Forelimb muscle (tissue), 1 donor: ENCODE measurements around the gene CDC42BPA. TPM values are rescaled to one million over a fixed set of nuclear protein-coding genes. Genes with fewer than 3 reads are reported as not detected.

ENCODE experiments used
- DNase-seq: peaks from one replicate; pipeline ENCODE4 v3.0.0-alpha.2; 2013; ENCODE audit warnings: low read depth
- polyA plus RNA-seq: library from polyadenylated mRNA; unstranded; fragments of 120-200 nt; gene quantifications from one replicate; pipeline ENCODE4 v1.2.1, GENCODE V29; 2013; ENCODE audit not compliant: insufficient read length

CDC42BPA gene
- polyA plus RNA-seq, 1 donor: 25.6 TPM

DNA sequence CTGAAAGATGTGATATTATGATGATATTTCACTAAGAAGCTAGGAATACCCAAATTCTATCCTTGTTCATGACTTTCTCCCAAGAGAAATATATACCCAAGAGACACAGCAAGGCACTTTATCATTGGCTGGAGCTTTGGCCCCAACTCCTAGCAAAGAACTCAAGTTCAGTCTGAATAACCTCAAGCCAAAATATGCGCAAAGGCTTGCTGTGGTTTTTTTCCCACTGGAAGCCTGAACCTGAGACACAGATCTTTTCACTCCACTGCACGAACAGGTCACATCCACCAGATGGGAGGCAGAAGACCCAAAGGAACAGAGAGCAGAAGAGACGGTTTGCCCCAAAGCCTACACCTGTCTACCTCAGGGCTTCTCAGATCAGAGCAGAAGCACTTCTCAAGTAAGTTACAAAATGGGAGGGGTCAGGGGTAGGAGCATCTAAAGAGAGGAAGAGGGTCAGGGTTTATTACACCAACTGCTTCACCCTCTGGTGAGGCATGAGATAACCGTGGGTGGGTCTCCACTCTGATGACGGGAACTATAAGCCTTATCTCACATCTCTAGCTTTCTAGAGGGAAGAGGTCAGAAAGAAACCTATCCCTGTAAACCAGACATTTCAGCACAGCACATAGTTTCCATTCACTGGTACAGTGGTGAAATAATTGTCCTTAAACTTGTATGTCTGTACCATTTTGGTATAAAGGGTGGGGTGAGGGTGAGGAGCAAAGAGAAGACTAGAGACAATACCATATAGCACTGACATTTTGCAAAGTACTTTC is 17.1 kb upstream of the CDC42BPA start:
- no peak for DNase-seq

DNA sequence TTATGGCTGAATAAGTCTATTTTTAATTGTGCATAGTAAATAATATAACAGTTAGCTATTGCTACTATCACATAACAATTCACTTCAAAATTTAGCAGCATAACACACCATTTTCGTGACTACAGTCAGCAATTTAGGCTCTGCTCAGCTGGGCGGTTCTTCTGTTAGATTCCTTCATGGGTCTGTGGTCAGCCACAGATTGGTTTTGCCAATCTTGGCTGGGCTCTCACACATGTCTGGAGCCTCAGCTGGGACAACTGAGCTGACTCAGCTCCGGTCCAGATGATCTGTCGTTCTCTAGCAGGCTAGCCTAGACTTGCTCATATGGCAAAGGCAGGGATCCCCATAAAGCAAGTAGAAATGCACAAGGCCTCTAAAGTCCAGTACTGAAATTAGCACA is 15.1 kb upstream of the CDC42BPA start:
- DNase-seq: no peak

DNA sequence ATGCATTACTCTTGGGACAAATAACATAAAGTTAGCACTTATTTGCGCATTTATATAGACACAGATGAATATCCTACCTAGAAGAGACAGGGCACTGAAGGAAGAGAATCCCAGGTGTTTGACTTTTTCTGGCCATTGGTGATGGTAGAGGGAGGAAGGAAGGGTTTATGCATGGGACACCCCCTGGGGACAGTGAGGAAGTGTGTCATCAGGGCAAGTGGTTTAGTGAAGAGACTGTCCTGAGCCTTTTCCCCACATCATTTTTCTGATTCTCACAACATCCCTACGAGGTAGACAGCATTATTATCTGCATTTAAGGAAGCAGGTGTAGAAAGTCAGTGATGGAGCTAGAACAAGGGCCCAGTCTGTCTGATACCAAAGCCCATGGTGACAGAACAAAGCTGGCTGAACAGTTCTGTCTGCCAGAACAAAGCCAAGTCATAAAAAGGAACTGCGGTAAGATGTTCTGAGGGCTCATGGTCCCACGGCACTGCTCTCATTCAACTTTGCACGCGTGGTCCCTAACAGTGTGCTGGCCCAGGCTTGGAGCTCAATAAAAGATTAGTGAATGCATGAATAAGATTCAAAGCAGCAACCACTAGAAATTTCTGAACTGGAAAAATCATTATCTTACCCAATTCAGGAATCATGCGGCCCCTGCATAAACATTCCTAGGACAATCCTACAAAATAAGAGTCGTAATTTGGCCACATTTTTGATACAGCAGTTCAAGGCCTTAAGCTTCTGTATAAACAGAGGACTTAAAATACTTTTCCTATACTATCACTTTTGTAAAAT is 12.2 kb upstream of the CDC42BPA start:
- no peak for DNase-seq

DNA sequence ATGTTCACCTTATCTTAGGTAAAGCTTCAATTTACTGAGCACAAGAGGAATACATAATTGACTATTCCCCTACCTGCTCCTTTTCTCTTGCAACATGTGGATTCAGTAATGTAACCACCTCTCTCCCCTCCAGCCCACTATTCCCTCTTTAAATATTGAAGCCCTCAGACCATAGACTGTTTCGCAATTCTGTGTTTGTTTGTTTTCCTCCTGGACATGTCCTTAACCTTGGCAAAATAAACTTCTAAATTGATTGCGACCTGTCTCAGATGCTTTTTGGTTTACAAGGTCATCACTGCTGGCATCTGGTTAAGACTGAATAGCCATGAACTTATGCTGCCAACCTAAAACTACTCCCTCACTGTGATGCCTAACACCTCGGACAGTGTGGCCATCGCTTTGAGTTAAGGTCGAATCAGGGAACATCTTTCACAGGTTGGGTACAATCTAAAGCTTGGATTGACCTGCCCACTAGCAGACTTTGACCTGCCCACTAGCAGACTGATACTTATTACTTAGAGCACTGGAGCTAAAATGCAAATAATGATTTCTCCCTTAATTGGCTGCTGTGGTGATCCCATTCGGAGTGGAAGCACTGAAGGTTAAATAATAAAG is 10.2 kb upstream of the CDC42BPA start:
- DNase-seq: no peak

DNA sequence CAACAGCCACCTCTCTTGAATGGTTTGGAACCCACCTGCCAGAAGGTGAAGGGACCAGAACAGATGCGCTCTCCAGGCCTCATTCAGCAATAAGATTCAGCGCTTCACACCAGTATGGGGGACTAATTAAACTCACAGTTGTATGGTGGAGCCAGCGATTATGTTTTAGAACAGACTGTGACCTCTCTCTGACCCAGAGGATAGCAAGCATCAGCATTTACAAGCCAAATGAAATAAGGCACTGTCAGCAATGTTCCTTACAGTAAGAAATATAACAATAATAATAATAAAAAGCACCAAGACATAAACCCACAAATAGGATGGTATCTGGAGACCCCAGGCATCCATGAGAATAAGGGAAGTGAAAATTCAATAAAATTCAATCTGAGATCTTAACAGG is 6.9 kb upstream of the CDC42BPA start:
- DNase-seq: no peak

DNA sequence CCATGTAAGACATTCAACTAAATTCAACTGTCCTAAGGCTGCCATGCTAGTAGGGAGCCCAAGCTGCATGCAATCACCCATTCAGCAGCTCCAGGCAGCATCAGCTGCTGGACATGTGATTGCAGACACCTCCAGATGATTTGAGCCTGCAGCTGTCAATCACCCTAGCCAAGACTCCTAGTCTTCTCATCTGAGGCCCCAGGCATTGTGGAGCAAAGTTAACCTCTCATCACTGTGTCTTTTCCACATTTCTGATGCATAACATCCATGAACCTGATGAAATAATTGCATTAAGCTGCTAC is 5.6 kb upstream of the CDC42BPA start:
- DNase-seq: no peak

DNA sequence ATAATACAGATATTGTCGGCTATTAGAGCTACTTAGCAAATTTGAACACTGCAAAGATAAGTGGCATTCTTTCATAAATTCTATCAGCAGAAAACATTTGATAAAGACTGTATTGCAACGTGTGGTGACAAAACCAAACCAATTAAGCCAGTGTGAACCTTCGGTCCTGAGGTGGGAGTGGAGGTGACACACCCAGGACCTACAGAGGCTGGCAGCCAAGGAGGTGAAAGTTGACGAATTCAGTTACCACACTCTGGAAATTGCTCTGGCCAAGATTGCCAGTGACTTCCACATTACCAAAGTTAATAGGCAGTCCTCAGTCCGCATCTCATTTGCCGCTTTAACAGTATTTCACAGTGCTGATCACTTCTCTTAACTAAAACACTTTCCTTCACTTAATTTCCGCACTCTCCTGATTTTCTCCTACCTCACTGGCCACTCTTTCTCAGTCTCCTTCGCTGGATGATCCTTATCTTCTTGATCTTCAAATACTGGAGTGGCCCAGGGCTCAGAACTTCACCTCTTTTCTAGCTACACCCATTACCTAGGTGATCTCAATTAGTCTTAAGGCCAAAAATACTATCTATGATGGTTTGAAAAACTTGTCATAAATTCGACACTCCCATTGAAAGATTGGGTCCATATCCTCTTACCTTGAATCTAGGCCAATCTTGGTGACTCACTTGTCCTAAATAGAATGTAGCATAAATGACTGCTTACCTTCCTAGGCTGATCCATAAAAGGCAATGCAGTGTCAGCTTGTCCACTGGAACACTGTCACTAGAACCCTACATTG is 5.1 kb upstream of the CDC42BPA start:
- DNase-seq: no peak

DNA sequence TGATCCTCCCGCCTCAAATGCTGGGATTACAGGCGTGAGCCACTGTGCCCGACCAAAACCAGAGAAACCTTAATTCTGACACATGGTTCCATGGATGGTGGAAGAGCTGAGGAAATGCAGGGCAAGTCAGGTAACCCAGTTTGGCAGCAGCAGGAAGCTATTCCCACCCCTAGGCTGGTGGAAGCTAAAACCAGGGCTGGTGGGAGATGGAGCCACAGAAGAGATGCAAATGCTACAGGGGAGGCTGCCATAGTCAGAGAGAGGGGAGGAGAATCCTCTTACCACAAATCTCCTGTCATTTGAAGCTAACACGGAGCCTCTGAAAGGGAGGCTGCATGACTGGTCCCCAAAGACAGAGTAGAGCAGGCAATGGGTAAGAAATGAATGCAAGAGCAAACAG is 4.1 kb upstream of the CDC42BPA start:
- no peak for DNase-seq

DNA sequence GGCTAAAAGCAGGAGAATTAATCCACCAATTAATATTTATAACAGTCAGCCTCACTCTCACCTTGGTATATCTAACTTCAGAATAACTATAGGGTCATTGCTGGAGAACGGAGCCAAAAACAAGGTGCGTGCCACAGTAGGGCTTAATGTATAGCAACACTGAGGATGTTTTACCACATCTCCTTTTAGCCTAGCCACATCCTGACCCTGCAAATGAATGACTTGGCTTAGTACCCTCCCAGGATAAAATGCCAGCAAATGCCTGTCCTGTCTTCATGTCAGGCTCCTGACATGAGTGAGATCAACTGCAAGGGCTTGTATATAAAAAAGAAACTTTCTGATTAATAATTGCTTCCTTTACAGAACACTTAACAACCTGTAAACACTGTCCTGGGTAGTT is 2.7 kb upstream of the CDC42BPA start:
- no peak for DNase-seq

DNA sequence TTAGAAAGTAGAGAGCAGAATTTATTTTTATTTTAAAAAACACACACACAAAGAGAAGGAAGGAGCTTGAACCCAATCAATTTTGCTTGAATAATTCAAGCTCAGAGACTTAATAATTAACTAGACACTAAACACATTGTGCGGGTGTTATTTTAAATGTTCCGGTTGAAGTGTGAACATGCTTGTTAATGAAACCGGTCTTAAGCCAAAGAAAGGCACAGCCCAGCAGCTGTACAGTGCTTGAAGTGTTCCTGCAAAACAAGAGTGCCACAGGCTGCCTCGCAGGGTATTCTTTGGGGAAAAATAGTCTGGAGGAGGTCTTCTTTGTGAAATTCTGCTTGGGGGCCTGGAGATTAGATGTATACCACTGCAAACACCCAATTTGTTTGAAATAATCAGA is 2.2 kb upstream of the CDC42BPA start:
- no peak for DNase-seq

DNA sequence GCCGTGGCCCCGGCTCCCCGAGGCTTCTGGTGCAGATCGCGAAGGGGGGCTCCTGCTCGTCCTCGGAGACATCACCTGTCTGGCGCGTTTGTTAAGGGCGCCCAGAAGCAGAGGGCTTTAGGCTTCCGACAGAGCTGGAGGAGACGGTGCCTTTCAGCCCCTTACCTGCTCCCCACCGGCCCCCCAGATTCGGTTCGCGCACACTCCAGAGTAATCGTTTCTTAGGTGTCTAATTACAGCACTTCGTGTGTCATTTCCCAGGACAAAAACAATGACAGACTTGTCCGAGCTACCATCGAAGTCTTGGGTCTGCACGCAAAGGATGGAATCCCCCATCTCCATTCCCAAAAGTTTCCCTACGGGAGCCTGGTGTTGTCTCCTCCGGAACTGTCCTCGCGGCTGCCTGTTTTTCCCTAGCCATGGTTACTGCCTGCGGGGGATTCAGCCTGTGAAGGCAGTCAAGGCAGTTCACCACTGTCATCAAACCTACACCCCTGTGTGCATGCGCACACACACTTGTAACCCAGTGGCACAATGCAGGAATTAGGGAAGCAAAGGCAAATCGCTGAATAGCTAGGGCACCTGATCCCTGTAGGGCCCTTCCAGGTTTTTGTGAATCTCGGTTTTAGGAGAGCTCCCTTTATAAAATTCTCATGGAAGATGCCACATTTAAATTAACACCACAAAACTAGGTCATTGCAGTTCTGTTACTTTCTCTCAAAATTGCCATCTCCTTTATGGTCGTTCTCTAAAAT is 738 bp upstream of the CDC42BPA start:
- no peak for DNase-seq

DNA sequence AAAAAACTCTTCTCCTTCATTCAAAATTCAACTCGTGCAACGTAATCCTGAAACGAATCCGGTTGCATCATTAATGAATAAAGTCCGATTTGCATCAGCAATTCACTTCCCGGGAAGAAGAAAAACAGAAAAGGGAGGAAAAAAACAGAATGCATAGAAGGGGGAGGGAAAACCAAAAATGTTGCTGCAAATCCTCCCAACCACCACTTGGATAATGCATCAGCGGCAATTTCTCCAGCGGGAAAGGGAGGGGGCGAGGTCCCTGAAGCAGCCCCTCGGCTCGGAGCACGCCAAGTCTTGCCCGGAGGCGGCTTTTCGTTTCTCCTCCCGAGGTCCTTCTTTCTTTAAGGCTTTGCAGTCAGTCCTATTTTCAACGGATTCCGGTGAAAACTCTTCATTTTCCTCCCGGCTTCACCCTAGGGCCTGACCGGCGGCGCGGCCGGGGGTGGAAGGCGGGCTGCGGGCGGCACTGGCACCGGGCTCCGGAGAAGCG is 723 bp downstream of the CDC42BPA start:
- no peak for DNase-seq

DNA sequence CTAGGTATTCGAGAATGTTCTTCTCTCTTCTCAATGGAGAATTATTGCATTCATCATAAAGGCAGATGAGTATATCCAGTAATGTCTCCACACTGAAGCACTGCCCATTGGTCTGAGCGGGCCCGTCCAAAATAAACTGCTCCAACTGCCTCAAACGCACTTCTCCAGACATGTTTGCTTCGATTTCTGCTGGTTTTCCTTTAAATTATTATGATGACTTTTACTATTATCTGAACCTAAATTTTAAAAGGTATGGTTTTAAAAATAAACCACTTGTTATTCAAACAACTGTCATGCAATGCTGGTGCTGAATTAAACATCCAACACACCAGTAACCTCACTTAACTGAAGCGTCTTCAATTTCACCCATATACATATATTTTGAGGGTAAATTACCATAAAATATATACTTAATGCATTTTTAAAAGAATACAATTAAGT is 1.3 kb downstream of the CDC42BPA start:
- no peak for DNase-seq

DNA sequence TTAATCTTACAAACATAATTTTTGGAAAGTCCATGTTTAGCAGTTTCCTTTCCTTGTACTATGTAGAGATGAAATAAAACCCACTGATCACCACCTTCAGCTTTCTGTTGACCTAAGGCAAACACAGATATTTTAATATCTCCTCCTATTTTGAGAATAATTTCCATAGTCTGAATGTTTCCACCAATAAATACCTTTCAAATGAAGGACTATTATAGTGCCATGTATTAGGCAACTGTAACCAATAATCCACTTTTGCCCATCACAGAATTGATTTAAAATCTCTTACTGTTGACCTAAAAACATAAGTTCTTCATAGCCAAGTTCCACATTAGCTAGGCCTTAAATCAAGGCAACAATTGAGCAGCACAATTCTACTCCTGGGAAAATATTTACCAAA is 1.8 kb downstream of the CDC42BPA start:
- no peak for DNase-seq

DNA sequence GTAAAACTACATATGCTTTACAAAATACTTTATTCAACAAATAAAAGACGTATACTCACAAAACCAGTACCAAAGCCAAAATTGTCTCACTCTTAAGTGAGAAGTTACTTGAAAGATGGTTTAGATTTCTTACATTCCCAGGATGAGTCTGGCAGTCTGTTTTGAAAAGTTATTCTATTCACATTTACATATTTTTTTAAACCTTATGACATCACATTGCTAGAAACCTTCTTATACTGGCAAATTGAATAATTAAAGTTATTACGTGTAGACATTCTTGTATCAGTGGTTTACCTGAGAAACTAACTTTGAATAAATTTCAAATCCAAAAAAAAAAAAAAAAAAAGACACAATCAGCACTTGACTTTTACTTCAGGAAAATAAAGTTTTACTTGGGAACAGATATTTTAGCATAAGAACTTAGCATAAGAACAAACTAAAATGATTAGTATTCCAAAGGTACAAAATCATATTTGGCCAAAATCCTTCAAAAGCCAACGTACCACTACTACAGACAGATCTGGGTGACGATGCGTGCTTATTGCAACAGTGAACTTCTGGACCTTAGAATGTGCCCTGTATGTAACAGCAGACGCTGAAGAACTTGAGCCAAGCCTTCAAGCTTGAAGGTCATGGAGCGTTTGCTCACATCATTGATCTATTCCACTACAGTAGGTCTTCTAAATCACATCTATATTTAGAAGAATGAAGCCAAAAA is 2.5 kb downstream of the CDC42BPA start:
- DNase-seq: no peak

DNA sequence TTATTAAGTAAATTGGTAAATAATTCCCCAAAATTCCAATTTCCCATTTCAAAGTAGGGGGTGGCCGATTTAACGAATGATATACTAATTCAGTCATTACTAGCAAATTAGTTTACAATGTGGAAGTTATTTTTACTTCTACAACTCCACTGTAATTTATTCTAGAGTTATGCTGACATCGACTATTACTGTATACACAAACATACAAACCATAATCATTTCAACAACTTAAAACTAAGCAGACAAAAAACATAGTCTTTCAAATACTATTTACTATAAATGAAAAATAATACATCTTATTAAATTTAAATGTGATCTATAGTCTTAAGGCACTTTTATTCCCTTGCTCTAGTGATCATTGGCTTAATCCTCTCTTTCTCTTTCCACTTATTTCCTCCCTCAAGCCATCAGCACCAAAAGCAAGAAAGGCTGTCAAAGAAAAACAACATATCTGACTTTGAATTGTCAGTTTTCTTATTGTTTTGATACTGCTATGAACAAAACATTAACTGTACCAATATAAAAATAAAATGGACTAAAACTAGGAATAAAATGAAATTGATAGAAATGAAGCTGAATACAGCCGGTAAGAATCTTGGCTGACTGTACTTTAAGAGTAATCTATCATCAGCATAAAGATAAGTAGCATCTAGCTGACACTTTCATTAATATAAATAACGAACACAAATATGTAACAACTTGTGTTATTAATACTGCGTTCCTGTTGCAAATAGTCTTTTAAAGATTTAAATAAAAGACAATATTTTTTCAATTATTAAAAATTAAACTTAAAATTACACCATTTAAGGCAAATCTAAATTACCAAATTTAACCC is 4.1 kb downstream of the CDC42BPA start:
- DNase-seq: no peak

DNA sequence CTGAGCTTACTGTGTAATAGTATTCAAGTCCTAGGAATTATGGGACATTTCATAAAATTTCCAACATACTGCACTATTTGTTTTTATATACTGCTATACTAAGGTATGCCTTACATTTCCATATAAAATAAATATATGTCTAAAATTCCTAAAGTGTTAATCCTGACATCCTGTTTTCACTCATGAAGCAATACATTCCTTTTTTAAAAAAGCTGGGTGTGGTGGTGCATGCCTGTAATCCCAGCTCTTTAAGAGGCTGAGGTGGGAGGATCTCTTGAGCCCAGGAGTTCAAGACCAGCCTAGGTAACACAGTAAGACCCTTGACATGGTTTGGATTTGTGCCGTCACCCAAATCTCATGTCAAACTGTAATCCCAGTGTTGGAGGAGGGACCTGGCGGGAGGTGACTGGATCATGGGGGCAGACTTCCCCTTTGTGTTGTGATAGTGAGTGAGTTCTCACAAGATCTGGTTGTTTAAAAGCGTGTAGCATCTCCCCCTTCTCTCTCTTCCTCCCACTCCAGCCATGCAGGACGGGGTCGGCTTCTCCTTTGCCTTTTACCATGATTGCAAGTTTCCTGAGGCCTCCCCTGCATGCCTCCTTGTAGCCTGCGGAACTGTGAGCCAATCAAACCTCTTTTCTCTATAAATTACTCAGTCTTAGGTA is 5.8 kb downstream of the CDC42BPA start:
- DNase-seq: no peak

DNA sequence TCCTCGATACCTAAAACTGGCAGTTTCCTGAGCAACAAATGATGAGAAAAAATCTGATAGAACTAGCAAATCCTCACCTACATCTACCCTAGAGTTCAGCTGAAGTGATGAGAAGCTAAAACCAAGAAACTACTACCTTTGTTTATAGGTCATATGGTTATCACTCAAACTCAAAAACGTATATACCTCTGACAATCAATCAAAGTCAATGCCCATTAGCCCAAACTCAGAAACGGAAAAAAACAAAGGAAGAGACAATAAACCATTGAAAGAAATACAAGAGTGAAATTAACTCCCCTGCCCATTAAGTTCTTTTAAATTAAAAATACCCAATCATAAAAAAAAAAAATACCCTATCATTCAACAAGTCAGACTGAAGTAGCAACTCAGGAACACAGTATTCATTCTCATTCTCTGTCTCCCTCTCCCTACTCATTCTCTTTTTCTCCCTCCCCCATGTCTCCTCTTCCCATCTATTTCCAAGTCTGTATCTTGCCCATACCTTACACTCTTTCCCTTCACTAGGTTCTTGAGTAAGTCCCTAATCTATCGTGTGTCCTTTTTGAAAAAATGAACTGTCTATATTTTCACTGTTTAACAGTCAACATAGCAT is 6.8 kb downstream of the CDC42BPA start:
- no peak for DNase-seq
